Stimulated activated CD8-positive, alpha-beta memory T cell treated with anti-CD3 and anti-CD28 coated beads, Interleukin-12 subunit alpha, Interleukin-12 subunit beta, amount 100 ng/mL, for 1 hour (primary cell): ENCODE measurements around the gene VHLL.

Source experiments
- DNase-seq: peaks from one replicate; pipeline ENCODE4 v3.0.0-alpha.2; 2020; ENCODE audit warnings: low read depth

The VHLL gene

DNA sequence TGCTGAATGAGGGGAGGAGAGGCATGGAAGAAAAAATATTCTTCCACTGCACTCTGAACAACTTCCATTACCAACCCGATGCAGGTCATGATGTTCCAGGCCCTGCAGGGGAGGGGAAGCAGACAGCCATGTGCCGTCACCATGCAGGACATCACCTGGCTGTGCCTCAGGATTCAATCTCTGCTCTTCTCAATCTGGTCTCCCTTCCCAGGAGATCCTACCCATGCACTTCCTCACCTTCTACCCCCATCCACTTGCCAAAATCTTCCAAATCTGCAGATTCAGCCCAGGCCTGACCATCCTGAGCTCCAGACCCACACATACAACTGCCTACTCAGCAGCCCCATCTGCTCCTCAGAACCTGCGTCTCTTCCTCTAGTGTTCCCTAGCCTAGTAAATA, 45.5 kb downstream of the VHLL start:
- no peak for DNase-seq

DNA sequence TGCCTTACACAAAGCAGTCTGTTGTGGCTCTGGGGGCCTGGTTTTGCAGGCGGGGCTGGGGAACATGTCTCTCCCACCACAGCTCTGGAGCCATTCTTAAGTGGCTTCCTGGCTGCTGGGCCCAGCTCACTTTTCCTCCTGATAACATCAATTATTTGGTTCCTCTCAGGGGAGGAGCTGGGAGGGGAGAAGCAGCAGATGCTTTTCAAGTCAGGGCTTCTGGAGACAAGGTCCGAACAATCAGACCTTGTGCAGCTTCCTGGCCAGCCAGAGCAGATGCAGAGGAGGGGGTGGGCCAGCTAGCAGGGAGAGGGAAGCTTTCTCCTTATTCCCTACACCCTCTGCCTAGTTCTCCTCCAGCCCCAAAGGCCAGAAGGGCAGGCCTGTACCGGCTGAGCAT, 47.6 kb downstream of the VHLL start:
- no peak for DNase-seq

DNA sequence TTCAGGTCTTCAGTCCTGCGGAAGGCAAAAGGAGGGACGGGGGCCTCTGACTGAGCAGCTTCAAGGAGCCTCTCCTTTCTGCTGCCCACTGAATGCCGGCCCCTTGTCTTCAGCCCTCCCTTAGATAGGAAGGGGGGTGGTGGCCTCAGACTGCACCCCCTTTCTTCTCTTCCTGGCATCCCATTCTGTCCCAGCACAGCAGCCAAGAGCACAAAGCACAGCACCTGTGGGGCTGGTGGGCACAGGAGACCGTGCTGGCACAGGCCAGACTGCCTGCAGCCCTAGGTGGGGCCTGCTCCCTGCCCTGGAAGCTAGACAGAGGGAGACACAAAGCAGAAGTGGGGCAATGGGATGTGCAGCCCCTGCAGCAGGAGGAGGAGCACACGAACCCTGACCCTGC, 49.5 kb downstream of the VHLL start:
- DNase-seq: no peak
